HG03095 (cell line): ENCODE data around the gene ZDHHC11B.
"Not testable (repeated sequence)": the region's sequence is repeated elsewhere in the genome, so short reads cannot be mapped to it uniquely, and the experiment has no call there.

Experiments used
- ATAC-seq: cut with Tn5 transposase; IDR thresholded peaks from one replicate; pipeline ENCODE4 v1.9.1; 2021; ENCODE audit warnings: moderate library complexity; ENCODE audit not compliant: unreplicated experiment

The ZDHHC11B gene

DNA sequence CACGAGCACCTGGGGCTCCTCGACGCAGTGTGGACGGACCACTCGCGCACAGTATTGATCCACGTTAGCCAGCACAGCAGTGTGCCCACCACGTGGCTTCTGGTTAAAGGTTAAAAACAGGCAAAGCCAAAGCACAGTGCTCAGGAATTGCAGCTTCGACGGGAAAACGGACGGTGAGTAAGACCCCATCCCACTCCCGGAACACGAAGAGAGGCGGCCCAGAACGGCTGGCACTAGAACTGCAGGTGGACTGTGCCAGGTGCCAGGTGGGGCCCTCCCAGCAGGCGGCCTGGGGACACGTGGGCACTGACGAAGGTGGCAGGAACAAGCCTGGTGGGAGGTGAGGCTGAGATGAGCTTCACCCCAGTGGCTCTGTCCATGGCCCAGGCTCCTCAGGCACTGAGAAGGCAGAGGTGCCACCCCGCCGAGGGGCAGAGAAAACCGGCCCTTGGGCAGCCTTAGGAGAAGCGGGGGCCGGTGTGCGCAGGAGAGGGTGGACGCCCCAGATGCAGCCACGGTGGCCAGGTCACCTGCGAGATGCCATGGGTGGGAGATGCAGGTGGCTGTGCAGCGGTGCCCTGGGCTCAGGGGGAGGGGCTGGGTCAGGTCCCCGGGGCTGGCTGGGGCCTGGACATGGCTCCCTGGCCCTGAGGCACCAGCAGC is 96.0 kb downstream of the ZDHHC11B start:
- not testable (repeated sequence) for ATAC-seq

DNA sequence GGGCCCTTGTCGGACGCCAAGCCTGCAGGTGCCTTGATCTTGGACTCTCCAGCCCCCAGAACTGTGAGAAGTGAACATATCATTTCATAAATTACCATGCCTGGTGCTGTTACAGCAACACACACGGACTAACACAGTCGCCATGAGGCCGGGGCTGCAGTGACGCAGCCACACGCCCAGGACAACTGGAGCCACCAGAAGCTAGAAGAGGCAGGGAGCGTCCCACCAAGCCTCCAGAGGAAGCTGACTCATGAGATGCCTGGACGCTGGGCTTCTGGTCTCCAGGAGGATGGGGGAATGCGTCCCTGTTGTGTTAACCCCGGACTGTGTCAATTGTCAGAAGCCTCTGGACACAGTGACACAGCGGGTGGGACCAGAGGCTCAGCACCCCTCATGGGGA is 97.6 kb downstream of the ZDHHC11B start:
- not testable (repeated sequence) for ATAC-seq

- ATAC-seq, result not testable (repeated sequence)
Observed at GRCh38 chr5:686172-686523, 98.4 kb downstream of the ZDHHC11B start.

GRCh38 chr5:685262-686171 is 99.0 kb downstream of the ZDHHC11B start:
- no peak for ATAC-seq

- ATAC-seq, result no peak
Observed at GRCh38 chr5:684751-685216, 99.7 kb downstream of the ZDHHC11B start.

- no peak for ATAC-seq
Observed at GRCh38 chr5:683551-684481, 100.7 kb downstream of the ZDHHC11B start.

- ATAC-seq, result not testable (repeated sequence)
Observed at GRCh38 chr5:682651-683358, 101.7 kb downstream of the ZDHHC11B start.

GRCh38 chr5:682216-682615 is 102.3 kb downstream of the ZDHHC11B start:
- ATAC-seq, result not testable (repeated sequence)

DNA sequence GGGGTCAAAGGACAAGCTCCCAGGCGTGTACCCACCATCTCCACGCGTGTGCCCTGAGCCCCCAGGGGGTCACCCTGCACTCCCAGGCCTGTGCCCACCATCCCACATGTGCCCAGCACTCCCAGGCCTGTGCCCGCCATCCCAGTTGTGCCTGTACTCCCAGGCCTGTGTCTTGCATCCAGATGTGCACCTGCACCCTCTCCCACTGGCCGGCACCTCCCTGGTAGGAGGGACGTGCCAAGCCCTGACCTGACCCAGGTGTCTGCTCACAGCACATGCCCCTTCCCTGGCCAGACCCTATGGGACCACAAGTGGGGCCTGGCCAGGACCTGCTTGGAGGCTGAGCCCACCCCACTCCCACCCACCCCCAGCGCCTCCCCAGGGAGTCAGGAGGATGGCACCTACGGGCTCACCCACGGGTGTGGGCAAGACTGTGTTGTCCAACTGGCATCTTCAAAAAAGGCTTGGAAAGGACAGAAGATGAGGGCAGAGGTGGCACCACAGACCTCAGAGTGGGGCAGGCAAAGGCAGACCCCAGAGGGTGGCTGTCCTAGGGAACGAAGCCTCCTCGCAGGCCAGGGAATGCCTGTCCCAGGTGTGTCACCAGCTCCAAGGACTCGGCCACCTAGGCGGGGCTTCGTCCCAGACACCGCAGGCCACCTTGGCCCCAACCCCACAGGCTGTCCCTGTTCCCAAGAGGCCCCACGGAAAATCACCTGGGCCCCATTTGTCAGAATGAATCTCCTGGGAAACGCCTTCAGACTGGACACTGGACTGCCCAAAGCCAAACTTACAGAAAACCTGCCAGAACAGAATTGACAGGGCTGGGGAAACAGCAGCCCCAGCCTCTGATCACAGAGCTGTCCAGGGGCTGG is 103.0 kb downstream of the ZDHHC11B start:
- ATAC-seq, result not testable (repeated sequence)

GRCh38 chr5:680836-681235 is 103.7 kb downstream of the ZDHHC11B start:
- not testable (repeated sequence) for ATAC-seq

GRCh38 chr5:680118-680795 is 104.3 kb downstream of the ZDHHC11B start:
- ATAC-seq, result not testable (repeated sequence)

DNA sequence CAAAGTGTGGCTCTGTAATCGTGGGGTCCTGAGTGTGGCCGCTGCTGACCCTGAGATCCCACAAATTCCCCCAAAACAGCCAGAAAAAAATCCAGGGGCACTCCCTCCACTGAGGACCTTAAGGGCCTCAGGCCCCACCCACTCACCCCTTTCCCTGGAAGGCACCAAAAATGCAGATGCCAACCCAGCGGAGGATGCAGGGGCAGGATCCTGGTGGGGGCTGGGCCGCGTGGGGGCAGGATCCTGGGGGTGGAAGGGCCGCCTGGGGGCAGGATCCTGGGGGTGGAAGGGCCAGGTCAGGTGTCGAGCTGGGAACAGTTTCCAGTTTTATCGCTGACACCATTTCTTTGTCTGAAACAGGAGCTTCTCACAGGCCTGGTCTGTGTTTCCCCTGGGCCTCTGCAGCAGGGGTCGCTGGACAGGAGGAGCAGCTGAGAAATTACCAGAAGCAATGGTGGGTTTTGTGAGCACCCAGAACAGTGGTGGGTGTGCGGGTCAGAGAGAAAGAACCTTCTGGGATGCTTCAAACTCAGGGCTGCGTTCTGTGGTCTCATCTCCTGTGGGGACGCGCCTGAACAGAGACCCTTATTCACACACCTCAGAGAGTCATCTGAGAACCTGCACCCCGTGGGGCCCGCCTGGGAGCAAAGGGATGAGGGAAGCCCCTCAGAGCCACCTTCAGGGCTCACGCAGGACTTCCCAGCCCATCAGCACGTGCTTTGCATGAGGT is 105.2 kb downstream of the ZDHHC11B start:
- ATAC-seq, result not testable (repeated sequence)

DNA sequence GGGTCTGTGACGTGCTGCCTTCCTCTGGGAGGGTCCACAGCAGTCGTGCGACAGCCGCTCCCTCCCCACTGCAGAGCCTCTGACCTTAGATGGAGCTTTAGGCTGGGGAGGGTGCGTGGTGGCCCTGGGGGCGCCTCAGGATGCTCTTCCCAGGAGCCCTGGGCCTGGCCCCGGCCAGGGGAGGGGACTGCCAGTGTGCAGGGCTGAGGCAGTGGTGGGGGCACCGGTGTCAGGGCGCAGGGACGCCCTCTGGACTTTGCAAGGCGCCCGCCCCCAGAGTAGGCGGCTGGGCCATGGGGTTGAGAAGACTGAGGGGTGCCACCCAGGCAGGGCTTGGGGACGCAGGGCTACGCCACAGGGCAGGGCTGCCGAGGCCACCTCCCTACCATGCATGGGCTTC is 106.0 kb downstream of the ZDHHC11B start:
- ATAC-seq, result not testable (repeated sequence)

GRCh38 chr5:677131-678101 is 107.1 kb downstream of the ZDHHC11B start:
- ATAC-seq, result no peak

DNA sequence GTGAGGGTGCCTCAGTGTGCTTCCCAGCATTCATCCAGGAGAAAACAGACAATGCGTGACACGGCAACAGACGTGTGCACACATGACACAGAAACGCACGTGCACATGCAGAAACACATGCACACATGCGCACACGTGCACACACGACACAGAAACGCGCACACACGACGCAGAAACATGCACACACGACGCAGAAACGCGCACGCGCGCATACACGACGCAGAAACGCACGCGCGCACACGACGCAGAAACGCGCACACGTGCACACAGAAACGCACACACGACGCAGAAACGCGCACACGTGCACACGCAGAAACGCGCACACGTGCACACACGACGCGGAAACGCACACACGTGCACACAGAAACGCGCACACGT is 107.8 kb downstream of the ZDHHC11B start:
- ATAC-seq, result no peak

GRCh38 chr5:675871-676698 is 108.4 kb downstream of the ZDHHC11B start:
- ATAC-seq, result no peak
